NT2/D1 (cell line): ENCODE measurements around the gene RAB17.

Experiments used
- YY1 ChIP-seq: IDR thresholded peaks from 2 replicates; pipeline ENCODE4 v1.6.1; 2011; ENCODE audit not compliant: insufficient read length, insufficient read depth
- ZNF274 ChIP-seq: IDR thresholded peaks from 2 replicates; pipeline ENCODE4 v1.6.1; 2011; ENCODE audit warnings: mild to moderate bottlenecking, low read depth, low read length

DNA sequence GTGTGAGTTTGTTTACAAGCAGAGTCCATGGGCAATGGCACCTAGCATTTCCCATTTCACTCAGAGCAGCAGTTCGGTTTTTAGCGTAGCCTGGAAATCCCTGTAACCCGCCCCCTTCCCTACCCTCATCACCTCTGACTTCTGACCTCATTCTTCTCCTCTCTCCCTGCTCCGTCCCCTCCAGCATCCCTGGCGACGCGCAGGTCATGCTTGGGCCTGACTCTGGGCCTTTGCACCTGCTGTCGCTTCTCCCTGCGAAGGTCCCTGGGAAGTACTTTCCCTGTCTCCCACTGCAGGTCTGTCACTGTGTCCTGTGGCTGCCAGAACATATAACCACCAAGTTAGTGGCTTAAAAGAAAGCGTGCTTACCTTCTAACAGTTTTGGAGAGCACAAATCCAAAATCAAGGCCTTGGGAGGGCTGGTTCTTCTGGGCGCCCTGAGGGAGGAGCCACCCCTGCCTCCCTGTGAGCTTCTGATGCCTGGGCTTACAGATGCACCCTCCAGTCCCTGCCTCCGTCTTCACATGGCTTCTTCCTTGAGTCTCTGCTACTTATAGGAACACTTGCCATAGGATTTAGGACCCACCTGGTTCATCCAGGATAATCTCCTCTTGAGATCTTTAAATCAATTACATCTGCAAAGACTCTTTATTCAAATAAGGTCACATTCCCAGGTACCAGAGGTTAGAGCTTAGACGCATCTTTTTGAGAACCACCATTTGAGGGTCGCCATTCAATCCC lies 8.1 kb upstream of the RAB17 start:
- TF ChIP-seq ZNF274 (no peak), YY1 (no peak)
